DND-41 (cell line): ENCODE measurements around the gene ZNF384.

ENCODE experiments used
- ATAC-seq: fragments of 200-7000 bp; cut with Tn5 transposase; 3 replicates; pipeline ENCODE4 v1.9.1; 2021; ENCODE audit warnings: low read depth; ENCODE audit not compliant: insufficient read depth
- DNase-seq: peaks from one replicate; pipeline ENCODE4 v3.0.0-alpha.2; 2020
- H2AFZ ChIP-seq: 2 replicates; pipeline ENCODE4 v1.6.0; 2012; ENCODE audit warnings: low read depth, low read length
- H3K27ac ChIP-seq: 2 replicates; pipeline ENCODE4 v1.5.1; 2012; ENCODE audit warnings: low read length, inconsistent platforms
- H3K27me3 ChIP-seq: fragments of 200-600 bp; sonication (generic); 2 replicates; pipeline ENCODE4 v1.6.0; 2012; ENCODE audit warnings: low read length, mild to moderate bottlenecking, inconsistent platforms; ENCODE audit not compliant: insufficient read depth, poor library complexity
- H3K36me3 ChIP-seq: 2 replicates; pipeline ENCODE4 v1.5.1; 2012; ENCODE audit warnings: low read length, inconsistent platforms; ENCODE audit not compliant: insufficient read depth
- H3K4me1 ChIP-seq: 2 replicates; pipeline ENCODE4 v1.5.1; 2012; ENCODE audit warnings: mild to moderate bottlenecking, low read length; ENCODE audit not compliant: insufficient read depth
- H3K4me2 ChIP-seq: 2 replicates; pipeline ENCODE4 v1.6.0; 2012; ENCODE audit warnings: mild to moderate bottlenecking, moderate library complexity, low read length, inconsistent platforms; ENCODE audit not compliant: insufficient read depth
- H3K4me3 ChIP-seq, 2 experiments: fragments of 200-600 bp in 1 of 2; shearing (Covaris generic) in 1 of 2; 2 replicates each; pipeline ENCODE4 v1.5.1; 2012 to 2016; ENCODE audit warnings: inconsistent platforms in 2 of 2, low read length in 2 of 2, mild to moderate bottlenecking in 2 of 2, low read depth in 1 of 2, moderate library complexity in 1 of 2
- H3K79me2 ChIP-seq: 2 replicates; pipeline ENCODE4 v1.6.0; 2012; ENCODE audit warnings: low read length, inconsistent platforms; ENCODE audit not compliant: insufficient read depth
- H3K9ac ChIP-seq: 2 replicates; pipeline ENCODE4 v1.6.0; 2012; ENCODE audit warnings: low read depth, mild to moderate bottlenecking, inconsistent platforms, low read length, moderate library complexity
- H3K9me3 ChIP-seq: 2 replicates; pipeline ENCODE4 v1.5.1; 2012; ENCODE audit warnings: low read length, moderate library complexity, mild to moderate bottlenecking, inconsistent platforms; ENCODE audit not compliant: insufficient read depth, severe bottlenecking
- H4K20me1 ChIP-seq: 2 replicates; pipeline ENCODE4 v1.6.0; 2012; ENCODE audit warnings: low read length; ENCODE audit not compliant: insufficient read depth
- CTCF ChIP-seq: IDR thresholded peaks from 2 replicates; pipeline ENCODE4 v1.5.1; 2012; ENCODE audit warnings: borderline replicate concordance, low read length, moderate library complexity, mild to moderate bottlenecking; ENCODE audit not compliant: poor library complexity, severe bottlenecking; ENCODE audit errors: extremely low read depth
- EZH2 ChIP-seq: IDR thresholded peaks from 3 replicates; pipeline ENCODE4 v1.6.1; 2012; ENCODE audit warnings: borderline replicate concordance, low read depth, mild to moderate bottlenecking, moderate library complexity, low read length, inconsistent platforms; ENCODE audit not compliant: severe bottlenecking

The ZNF384 gene

GRCh38 chr12:6703631-6704030, 14.5 kb upstream of the ZNF384 start:
- TF ChIP-seq EZH2 (no peak), CTCF (no peak)
- Histone ChIP-seq H3K79me2 (no peaks in the 10 kb centered on the region), H3K9me3 (no peaks in the 10 kb centered on the region), H3K27me3 (peaks cover 23% of the 10 kb centered on the region), H3K27ac (no peak overlapping the region), H3K4me1 (no peaks in the 10 kb centered on the region), H4K20me1 (no peaks in the 10 kb centered on the region), H2AFZ (peak overlapping the region; percentile 36), H3K4me2 (no peak overlapping the region), H3K36me3 (no peaks in the 10 kb centered on the region), H3K4me3 (no peak overlapping the region), H3K9ac (no peak overlapping the region)
- ATAC-seq (0 out of 3 replicates have a peak, but pooled peaks have one; percentile 35), DNase-seq (no peak)

- Histone ChIP-seq H3K4me3 (no peak overlapping the region), H4K20me1 (no peaks in the 10 kb centered on the region), H2AFZ (no peak overlapping the region), H3K79me2 (no peaks in the 10 kb centered on the region), H3K27me3 (peaks cover 23% of the 10 kb centered on the region), H3K9me3 (no peaks in the 10 kb centered on the region), H3K9ac (no peak overlapping the region), H3K36me3 (no peaks in the 10 kb centered on the region), H3K4me2 (no peak overlapping the region), H3K27ac (no peak overlapping the region), H3K4me1 (no peaks in the 10 kb centered on the region)
- TF ChIP-seq EZH2 (no peak), CTCF (no peak)
- no peak for DNase-seq
- ATAC-seq, result no peak
Measured at GRCh38 chr12:6701078-6701768, 12.0 kb upstream of the ZNF384 start.

- H3K4me2 ChIP-seq, result no peak within 1 kb of the TSS
- no peak for ATAC-seq
- no peaks in the 10 kb centered on the region for H3K4me1 ChIP-seq
- no peaks in the 10 kb centered on the region for H3K36me3 ChIP-seq
- H4K20me1 ChIP-seq, result no peaks in the 10 kb centered on the region
- peaks cover 23% of the 10 kb centered on the region for H3K27me3 ChIP-seq
- H2AFZ ChIP-seq, result no peak within 1 kb of the TSS
- H3K9ac ChIP-seq, result no peak within 1 kb of the TSS
- TF ChIP-seq EZH2 (no peak), CTCF (no peak)
- H3K27ac ChIP-seq, result no peak within 1 kb of the TSS
- no peaks in the 10 kb centered on the region for H3K9me3 ChIP-seq
- no peaks in the 10 kb centered on the region for H3K79me2 ChIP-seq
- DNase-seq, result no peak
- no peak within 1 kb of the TSS for H3K4me3 ChIP-seq
Measured at GRCh38 chr12:6700646-6701051, 11.5 kb upstream of the ZNF384 start, which contains the start of gene PIANP. PIANP (minus strand) TSS chr12:6700815; CDS start chr12:6698061, 2,754 bp downstream.
